HG02884 (cell line): ENCODE measurements around the gene EDNRA.

Experiments used
- ATAC-seq: cut with Tn5 transposase; IDR thresholded peaks from one replicate; pipeline ENCODE4 v1.9.1; 2021; ENCODE audit warnings: mild to moderate bottlenecking, moderate library complexity; ENCODE audit not compliant: unreplicated experiment

The EDNRA gene

GRCh38 chr4:147496500-147496899 lies 15.6 kb downstream of the EDNRA start:
- ATAC-seq = no peak

DNA sequence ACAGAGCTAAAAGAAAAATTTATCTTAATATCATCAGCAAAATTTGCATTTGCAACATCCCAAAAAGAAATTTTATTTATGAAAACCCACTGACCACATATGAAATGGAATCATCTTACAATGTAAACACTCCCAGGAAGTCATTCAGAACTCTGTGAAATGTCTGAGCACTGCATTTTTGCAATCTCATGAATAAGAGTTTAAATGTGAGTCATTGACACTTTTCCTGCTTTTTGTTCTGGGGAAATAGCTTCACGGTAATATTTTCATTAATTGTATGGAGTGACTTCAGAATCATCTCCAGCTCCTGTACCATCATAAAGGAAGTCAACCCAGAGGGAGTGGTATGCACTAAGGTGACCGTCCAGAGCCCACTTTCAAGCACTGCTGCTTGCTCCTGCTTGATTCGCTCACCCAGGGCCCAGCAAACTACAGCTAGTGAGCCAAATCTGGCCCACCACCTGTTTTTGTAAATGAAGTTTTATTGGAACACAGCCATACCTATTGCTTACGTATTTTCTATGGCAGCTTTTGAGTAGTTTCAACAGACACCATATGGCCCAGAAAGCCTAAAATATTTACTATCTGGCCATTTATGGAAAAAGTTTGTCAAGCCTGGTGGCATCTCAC lies 17.2 kb downstream of the EDNRA start:
- ATAC-seq = no peak

DNA sequence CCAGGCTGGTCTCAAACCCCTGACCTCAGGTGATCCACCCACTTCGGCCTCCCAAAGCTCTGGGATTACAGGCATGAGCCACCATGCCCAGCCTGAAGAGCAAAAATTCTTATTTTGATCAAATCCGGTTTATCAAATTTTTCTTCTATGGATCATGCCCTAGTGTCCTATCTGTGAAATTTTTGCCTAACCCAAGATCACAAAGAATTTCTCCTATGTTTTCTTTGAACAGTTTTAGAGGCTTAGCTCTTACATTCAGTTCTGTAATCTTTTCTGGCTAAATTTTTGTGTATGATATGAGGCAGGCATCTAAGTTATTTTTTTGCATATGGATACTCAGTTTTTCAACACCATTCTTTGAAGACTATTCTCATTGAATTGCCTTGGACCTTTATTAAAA lies 27.4 kb downstream of the EDNRA start:
- no peak for ATAC-seq

GRCh38 chr4:147509386-147509785 lies 28.5 kb downstream of the EDNRA start:
- ATAC-seq = no peak

DNA sequence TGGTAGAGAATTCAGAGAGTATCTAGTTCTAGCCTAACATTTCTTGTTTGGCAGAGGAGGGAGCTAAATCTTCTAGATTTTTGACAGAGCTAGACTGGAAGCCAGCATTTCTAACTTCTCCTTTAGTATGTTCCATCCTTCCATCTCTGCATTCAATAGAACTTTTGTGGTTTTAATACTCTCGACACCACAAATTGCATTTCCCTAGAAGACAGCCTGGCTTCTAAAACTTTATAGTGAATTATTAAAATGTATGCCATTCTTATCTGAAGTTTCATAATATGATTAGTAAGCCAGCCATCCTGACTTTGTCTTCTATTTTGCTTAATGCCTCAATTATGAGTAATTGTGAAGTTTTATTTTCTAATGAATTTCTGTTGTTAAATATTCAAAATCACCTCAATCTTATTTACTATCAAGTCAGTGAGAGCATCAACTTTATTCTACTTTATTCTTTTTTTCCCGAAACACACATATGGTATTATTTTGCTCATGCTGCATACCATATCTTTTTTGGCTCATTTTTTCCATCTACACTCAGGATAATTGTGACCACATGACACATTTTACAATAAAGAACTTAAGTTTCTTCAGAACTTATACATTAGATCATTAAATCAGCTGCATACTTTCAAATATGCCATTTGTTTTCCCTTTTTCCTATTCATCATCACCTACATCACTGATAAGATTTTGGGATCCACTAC lies 30.2 kb downstream of the EDNRA start:
- no peak for ATAC-seq

GRCh38 chr4:147513091-147513490 lies 32.2 kb downstream of the EDNRA start:
- no peak for ATAC-seq

DNA sequence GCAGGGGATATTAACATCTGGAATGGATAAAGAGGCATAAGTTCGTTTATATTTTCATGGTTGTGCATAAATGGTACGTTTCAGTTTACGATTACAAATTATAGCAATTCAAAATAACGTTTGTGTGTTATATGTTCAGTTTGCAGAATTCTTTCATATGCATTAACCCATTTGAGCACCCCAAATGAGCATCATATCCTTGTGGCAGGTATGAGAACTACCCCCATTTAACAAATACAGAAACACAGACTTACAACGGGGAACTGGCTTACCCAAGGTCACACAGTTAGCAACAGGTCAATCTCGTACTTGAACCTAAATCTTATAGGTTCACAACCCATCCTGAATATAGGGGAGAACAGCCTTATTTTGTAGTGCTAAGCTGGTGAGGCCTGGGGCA lies 33.1 kb downstream of the EDNRA start:
- no peak for ATAC-seq

DNA sequence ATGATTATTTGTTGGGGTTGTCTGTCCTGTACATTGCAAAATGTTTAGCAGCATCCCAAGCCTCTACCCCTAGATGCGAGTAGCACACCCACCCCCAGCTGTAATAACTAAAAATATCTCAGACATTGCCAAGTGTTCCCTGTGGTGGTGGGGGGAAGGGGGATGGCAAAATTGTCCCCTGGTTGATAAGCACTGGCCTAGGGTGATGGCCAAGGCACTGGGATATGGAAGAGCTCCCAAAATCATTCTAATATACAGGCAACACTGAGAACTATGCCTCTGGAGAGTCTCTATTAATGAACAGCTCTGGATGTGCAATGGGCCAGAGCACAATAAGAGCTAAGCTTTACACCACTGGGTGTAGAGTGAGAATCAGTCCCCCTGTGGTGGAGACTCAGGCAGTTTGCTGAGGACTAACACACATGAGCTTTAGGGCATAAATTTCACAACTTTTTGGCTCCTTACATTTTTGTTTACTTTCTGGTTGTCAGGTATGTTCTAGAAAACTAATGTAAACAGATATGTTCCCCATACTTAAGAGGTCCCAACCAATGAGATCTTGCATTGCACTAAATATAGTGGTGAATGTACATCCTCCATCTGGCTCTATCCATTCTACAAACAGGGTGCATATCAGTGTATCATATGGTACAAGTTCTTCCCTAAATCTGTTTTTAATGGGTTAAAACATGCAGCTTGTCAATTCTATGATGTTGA lies 34.5 kb downstream of the EDNRA start:
- ATAC-seq = no peak

- ATAC-seq = no peak
Measured at GRCh38 chr4:147516133-147516532, 35.2 kb downstream of the EDNRA start.

DNA sequence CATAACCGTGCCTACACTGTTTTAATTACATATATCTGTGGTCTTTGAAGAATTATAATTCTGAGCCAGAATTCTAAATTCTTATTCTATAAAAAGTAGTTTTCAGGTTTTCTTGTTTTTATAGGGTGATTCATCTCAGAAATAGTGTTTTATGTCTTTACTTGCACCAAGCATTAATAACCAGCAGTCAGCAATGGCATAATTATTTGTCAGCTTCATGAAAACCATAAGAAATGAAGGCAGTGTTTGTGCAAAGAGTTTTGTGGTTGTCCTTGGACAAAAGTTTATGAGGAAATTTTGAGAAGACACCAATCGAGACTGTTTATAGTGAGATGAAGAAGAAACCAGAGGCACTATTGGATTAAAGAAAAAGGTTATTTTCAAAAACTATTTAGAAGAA lies 37.2 kb downstream of the EDNRA start:
- ATAC-seq = no peak

DNA sequence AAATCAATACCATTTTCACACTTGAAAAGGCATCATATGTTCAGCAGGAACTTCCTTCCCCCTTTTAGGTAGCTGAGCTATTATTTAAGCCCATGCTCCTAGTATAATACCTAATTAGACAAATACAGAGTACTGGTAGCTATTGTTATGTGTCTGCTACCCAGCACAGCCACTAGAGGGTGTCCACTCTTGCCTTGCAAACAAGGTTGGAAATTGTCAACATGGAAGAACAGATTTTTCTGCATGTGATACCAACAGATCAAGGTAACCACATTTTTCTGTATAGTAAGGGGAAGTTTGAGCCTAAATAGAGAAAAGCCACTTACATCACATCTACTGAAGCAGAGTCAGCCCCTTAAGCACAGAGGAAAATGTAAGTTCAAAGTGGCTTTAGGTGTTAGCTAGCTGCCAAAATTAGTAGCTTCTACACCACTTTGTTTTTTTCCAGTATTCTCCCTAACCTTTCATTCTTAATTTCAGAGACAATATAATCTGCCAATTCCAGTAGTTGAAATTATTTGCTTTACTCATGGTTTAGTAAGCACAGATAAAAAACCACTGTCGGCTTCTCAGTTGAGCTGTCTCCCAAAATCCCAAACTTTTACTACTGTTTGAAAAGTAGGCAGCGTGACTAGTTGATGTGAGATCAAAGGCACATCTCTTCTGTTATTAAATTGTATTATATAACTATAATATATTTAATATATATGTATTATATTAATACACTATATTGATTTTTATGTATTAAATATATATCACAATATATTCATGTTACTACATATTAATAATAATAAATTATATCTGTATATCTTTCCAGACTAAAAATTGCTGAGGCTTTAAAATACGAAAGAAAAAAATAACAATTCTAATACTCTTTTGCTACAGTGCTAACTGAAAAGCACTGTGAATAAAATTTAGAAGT lies 38.2 kb downstream of the EDNRA start:
- peak; percentile 93 for ATAC-seq

- ATAC-seq = no peak
Measured at GRCh38 chr4:147524601-147525000, 43.7 kb downstream of the EDNRA start.

- no peak for ATAC-seq
Measured at GRCh38 chr4:147525494-147526271, 44.8 kb downstream of the EDNRA start.

- peak; percentile 67 for ATAC-seq
Measured at GRCh38 chr4:147526272-147526654, 45.4 kb downstream of the EDNRA start.

- ATAC-seq = no peak
Measured at GRCh38 chr4:147528054-147528453, 47.2 kb downstream of the EDNRA start.

DNA sequence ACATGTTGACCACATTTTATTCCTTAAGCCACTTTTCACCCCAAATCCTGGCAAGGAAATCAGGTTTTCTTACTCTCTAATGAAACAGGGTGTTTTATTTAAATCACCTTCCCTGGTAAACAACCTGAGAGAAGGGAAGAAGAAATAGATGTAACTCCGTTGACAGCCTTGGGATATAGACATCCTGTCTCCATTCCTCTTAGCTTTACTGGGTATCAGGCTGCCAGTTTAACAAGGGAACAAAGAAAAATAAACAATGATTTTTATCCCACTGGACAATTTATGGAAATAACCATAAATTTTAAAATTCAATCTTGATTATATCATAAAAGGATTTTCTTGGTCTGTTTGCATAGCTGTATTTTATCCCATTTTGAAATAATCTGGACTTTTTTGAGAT lies 49.2 kb downstream of the EDNRA start:
- no peak for ATAC-seq

GRCh38 chr4:147530723-147531122 lies 49.8 kb downstream of the EDNRA start:
- no peak for ATAC-seq

- no peak for ATAC-seq
Measured at GRCh38 chr4:147532896-147533295, 52.0 kb downstream of the EDNRA start.

DNA sequence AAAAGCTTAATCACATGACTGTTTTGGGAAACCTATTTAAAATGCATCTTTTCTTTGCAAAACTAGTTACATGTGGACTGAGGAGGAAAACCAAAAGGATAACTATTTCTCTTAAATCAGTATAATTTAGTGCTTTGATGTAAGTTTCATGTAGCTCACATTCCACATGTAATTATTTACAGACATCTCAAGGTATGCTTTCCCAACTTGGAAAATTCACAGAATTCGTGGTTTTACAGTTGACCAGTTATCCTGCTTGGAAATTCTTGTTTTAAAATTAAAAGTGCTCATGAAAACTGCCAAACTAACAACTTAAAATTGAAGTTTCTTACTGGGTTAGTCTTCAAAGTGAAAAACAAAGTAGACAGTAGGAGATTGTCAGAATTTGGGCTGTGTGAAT lies 52.4 kb downstream of the EDNRA start:
- ATAC-seq = no peak

- ATAC-seq = no peak
Measured at GRCh38 chr4:147535124-147535523, 54.2 kb downstream of the EDNRA start.
